IPS DF 19.7 (cell line): ENCODE measurements around the gene ZNF367.

ENCODE experiments used
- DNase-seq: peaks from one replicate; pipeline ENCODE4 v3.0.0-alpha.2; 2013; ENCODE audit warnings: low read depth, low spot score

ZNF367 gene

DNA sequence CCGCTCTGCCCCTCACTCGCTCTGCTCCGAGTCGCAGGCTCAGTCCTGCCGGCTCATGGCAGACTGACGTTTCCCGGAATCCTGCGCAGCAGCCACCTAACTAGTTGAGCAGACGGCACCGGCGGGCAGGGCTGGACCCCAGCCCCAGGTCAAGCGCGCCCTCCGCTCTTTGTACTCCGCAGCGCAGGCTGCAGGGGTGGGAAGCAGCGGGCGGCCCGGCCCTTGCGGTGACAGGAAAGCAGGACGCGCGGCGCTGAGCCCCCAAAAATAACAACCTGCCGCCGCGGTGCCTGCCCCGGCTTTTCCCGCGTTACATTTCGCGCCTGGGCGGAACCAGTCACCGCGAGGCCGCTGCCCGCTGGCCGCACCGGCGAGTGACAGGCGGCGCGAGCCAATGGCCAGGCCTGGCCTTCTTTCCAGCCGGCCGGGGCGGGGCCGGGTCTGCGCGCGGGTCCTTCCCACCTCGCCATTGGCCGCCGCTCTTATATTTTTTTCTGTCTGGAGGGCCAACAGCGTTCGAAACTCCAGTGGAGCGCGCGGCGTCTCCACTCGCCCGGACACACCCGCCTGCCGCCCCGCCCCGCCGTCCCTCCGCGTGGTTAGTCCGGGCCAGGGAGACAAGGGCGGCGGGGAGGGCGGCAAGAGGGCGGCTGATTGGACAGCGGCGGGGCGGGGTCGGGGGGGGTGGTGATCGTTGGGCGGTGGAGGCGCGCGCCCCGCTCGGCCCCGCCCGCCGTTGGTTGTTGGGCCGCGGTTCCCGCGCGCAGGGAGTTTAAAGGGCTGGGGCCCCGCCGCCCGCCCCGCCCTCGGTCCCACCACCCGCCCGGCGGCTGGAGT lies at the start of gene ZNF367:
ZNF367 (minus strand) TSS at position 288 of the 837 bp plus-strand sequence. CDS start 338 bp downstream, outside the sequence.
- DNase-seq = no peak

GRCh38 chr9:96467784-96468183 lies 49.6 kb upstream of the ZNF367 start:
- DNase-seq = no peak

DNA sequence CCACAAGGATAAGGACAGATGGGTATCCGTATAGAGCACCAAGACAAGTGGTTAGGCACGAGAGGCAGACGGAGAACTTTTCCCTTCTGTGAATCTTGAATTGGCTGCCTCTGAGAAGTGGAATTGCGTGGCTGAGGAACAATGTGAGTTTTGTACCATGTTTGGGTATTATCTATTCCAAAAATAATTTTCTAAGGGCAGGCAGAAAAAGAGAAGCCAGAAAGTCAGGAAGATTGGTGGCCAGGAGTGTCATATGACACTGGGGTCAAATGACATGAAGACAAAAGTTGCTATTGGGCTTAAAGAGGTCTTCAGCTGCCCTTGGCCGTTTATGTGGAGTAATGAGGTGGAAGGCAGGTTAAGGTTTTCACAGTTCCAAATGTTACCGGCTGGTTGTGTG lies 46.3 kb upstream of the ZNF367 start:
- no peak for DNase-seq

GRCh38 chr9:96462541-96462940 lies 44.4 kb upstream of the ZNF367 start:
- DNase-seq = no peak

DNA sequence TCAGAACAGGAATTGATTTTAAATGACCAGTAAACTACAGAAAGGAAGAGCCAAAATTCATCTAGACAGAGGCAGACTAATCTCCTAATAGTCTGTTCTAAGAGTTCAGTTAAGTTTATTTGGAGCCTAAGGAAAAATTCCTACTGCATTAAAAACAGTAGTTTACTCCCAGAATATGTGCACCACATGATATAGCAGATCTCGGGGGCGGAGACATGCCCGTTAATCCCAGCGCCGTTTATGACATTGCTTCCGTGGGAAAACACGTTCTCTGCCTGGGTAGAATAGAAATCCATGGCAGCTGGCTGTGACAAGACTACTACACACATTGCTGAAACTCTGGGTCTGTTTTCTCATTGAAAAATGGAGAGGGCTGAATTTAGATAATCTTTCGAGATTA lies 43.2 kb upstream of the ZNF367 start:
- DNase-seq = no peak

GRCh38 chr9:96460882-96461281 lies 42.7 kb upstream of the ZNF367 start:
- no peak for DNase-seq

GRCh38 chr9:96460470-96460869 lies 42.3 kb upstream of the ZNF367 start:
- no peak for DNase-seq

GRCh38 chr9:96459268-96460007 lies 41.3 kb upstream of the ZNF367 start:
- DNase-seq = no peak

DNA sequence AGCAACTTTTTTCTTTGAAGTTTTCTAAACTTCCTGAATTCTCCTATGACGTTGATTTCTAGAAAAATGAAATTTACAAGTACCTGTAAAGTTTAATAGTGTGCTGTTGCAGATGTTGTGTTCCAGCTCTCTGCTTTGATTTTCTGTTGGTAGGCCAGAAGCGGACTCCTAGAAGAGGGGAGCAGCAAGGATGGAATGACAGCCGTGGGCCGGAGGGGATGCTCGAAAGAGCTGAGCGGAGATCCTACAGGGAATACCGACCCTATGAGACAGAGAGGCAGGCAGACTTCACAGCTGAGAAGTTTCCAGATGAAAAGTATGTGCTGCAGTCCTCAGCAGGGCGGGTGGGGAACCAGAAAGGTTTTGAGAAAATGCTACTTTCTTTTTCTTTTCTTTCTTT lies 40.1 kb upstream of the ZNF367 start:
- DNase-seq = no peak

DNA sequence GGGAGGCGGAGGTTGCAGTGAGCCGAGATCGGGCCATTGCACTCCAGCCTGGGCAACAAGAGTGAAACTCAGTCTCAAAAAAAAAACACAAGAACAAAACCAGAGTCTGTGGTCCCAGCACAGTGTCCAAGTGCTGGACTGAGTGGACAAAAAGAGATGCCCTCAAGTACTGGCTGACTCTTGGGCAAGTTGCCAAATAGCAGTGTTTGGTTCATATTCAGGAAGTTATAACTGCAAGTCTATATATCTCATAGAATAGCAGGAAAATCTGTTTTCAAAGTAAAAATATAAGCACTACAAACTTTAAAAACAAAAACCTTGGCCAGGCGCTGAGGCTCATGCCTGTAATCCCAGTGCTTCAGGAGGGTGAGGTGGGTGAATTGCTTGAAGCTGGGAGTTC lies 39.1 kb upstream of the ZNF367 start:
- DNase-seq = no peak

DNA sequence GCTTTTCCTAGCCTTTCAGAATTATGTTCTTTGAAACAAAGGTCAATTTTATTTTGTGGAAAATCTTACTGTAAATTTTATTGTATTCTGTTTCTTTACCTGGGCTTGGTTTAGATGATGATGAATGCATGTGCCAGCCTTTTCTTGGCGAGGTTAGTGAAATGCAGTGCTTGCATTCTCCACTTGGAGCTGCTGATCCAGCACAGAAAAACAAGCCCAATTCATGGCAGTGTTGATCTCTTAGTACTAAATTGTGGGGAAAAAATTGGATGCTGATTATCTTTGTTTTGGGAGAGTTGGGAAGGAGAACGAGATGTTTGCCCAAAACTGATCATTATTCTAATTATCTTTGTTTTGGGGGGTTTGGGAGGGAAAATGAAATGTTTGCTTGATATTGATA lies 35.5 kb upstream of the ZNF367 start:
- DNase-seq = no peak

- no peak for DNase-seq
Observed at GRCh38 chr9:96450613-96451528, 32.7 kb upstream of the ZNF367 start.

- DNase-seq = no peak
Observed at GRCh38 chr9:96449845-96450612, 31.9 kb upstream of the ZNF367 start, which contains the start of gene HABP4. TSS of gene HABP4 (plus strand) at chr9:96450169. CDS start at chr9:96450280, 111 bp downstream.

- DNase-seq = no peak
Observed at GRCh38 chr9:96449523-96449844, 31.3 kb upstream of the ZNF367 start.

- no peak for DNase-seq
Observed at GRCh38 chr9:96448546-96449170, 30.5 kb upstream of the ZNF367 start.

GRCh38 chr9:96447406-96447805 lies 29.2 kb upstream of the ZNF367 start:
- no peak for DNase-seq

- DNase-seq = no peak
Observed at GRCh38 chr9:96442491-96442890, 24.3 kb upstream of the ZNF367 start.

- no peak for DNase-seq
Observed at GRCh38 chr9:96441798-96442445, 23.8 kb upstream of the ZNF367 start.

DNA sequence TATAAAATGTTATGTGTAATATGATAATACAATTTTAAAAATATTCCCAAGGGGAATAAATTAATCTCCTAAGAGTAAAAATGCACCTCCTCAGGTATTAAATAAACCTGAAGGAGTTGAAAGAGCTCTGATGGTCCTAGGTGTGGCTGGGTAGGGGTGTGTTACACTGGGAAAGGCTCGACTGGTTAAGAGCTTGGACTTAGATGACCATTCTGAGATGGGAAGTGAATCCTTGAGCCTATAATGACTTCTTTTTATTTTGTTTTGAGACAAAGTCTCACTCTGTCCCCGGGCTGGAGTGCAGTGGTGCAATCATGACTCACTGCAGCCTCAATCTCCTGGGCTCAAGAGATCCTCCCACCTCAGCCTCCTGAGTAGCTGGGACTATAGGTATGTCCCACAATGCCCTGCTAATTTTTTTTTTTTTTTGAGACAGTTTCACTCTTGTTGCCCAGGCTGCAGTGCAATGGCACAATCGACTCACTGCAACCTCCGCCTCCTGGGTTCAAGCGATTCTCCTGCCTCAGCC lies 22.6 kb upstream of the ZNF367 start:
- no peak for DNase-seq

- DNase-seq = no peak
Observed at GRCh38 chr9:96437454-96437853, 19.3 kb upstream of the ZNF367 start.
